GM21360 (cell line): ENCODE measurements around the gene SHC1.

Experiments used
- ATAC-seq: cut with Tn5 transposase; IDR thresholded peaks from one replicate; pipeline ENCODE4 v1.9.1; 2021; ENCODE audit warnings: mild to moderate bottlenecking, moderate library complexity; ENCODE audit not compliant: unreplicated experiment

The SHC1 gene

GRCh38 chr1:155009221-155009711, 38.7 kb upstream of the SHC1 start:
- ATAC-seq = no peak

GRCh38 chr1:155008015-155008941, 37.7 kb upstream of the SHC1 start:
- no peak for ATAC-seq

GRCh38 chr1:155007251-155007828, 36.8 kb upstream of the SHC1 start:
- no peak for ATAC-seq

GRCh38 chr1:155006601-155007101, 36.1 kb upstream of the SHC1 start:
- no peak for ATAC-seq

GRCh38 chr1:155005076-155006011, 34.8 kb upstream of the SHC1 start:
- ATAC-seq = no peak

- no peak for ATAC-seq
Observed at GRCh38 chr1:155004352-155005075, 34.0 kb upstream of the SHC1 start.

- ATAC-seq = no peak
Observed at GRCh38 chr1:155003766-155004351, 33.3 kb upstream of the SHC1 start.

- no peak for ATAC-seq
Observed at GRCh38 chr1:155003227-155003765, 32.7 kb upstream of the SHC1 start.

- no peak for ATAC-seq
Observed at GRCh38 chr1:155002464-155003226, 32.1 kb upstream of the SHC1 start, which contains the start of gene ZBTB7B. ZBTB7B (plus strand) TSS chr1:155002802; CDS start chr1:155014661, 11,859 bp downstream.

GRCh38 chr1:155001675-155002463, 31.3 kb upstream of the SHC1 start:
- peak; percentile 36 for ATAC-seq

GRCh38 chr1:155001425-155001674, 30.8 kb upstream of the SHC1 start:
- no peak for ATAC-seq

GRCh38 chr1:155000726-155001424, 30.3 kb upstream of the SHC1 start:
- no peak for ATAC-seq

GRCh38 chr1:155000411-155000725, 29.8 kb upstream of the SHC1 start:
- no peak for ATAC-seq

- ATAC-seq = no peak
Observed at GRCh38 chr1:154999571-155000410, 29.2 kb upstream of the SHC1 start.

- no peak for ATAC-seq
Observed at GRCh38 chr1:154998818-154999570, 28.4 kb upstream of the SHC1 start.

- ATAC-seq = no peak
Observed at GRCh38 chr1:154998201-154998780, 27.7 kb upstream of the SHC1 start.
